Tibial nerve (tissue), 4 donors: Measurements from ENCODE around the gene LIN7C. TPM values are rescaled to one million over a fixed set of nuclear protein-coding genes. Genes with fewer than 3 reads are reported as not detected.

Experiments
- DNase-seq, 2 donors: peaks; one replicate each; pipeline ENCODE4 v3.0.0-alpha.2; 2019; ENCODE audit warnings: low spot score in 2 of 2
- H3K27ac ChIP-seq, 4 donors: fragments of 200-600 bp; sonication (generic) in 3 of 4; one replicate each; pipeline ENCODE4 v1.5.1; 2017 to 2019; ENCODE audit warnings: mild to moderate bottlenecking in 1 of 4
- H3K27me3 ChIP-seq, 2 donors: fragments of 200-600 bp; sonication (generic) in 1 of 2; one replicate each; pipeline versions ENCODE4 v1.5.1 to v1.6.0; 2017 to 2019
- H3K36me3 ChIP-seq, 3 donors: fragments of 200-600 bp; sonication (generic); one replicate each; pipeline ENCODE4 v1.5.1; 2018 to 2019
- H3K4me1 ChIP-seq, 4 donors: fragments of 200-600 bp; sonication (generic) in 3 of 4; one replicate each; pipeline ENCODE4 v1.5.1; 2017 to 2019
- H3K4me3 ChIP-seq, 4 donors: fragments of 200-600 bp; sonication (generic) in 3 of 4; one replicate each; pipeline ENCODE4 v1.5.1; 2017 to 2019; ENCODE audit warnings: mild to moderate bottlenecking in 1 of 4, moderate library complexity in 1 of 4
- H3K9me3 ChIP-seq, 4 donors: fragments of 200-600 bp; sonication (generic) in 3 of 4; one replicate each; pipeline ENCODE4 v1.5.1; 2017 to 2019
- CTCF ChIP-seq, 5 experiments: fragments of 200-600 bp in 3 of 5; fragments of 450-650 bp in 2 of 5; sonication (generic) in 3 of 5; IDR thresholded peaks; one replicate each; pipeline ENCODE4 v1.5.1; 2016 to 2019; ENCODE audit warnings: antibody characterized with exemption in 5 of 5, mild to moderate bottlenecking in 3 of 5, moderate library complexity in 2 of 5
- EP300 ChIP-seq, 2 donors: sonication (generic); formaldehyde crosslinking; IDR thresholded peaks; one replicate each; pipeline ENCODE4 v1.6.1; 2017; ENCODE audit warnings: antibody characterized with exemption in 2 of 2, mild to moderate bottlenecking in 1 of 2
- POLR2A ChIP-seq, 2 donors: fragments of 450-650 bp; IDR thresholded peaks; one replicate each; pipeline ENCODE4 v1.6.1; 2017; ENCODE audit warnings: antibody characterized with exemption in 2 of 2, mild to moderate bottlenecking in 2 of 2, moderate library complexity in 2 of 2
- WGBS, 2 donors: methylation state at CpG; one replicate each; pipeline ENCODE4 v1.1.5; 2018; 5-methylcytosine and 5-hydroxymethylcytosine counted together
- total RNA-seq, 4 donors: library from RNA; depleted of rRNA; stranded (reverse); fragments of >200 nt; gene quantifications; one replicate each; pipeline ENCODE4 v1.1.0, GENCODE V29; 2016

LIN7C gene
- total RNA-seq, 4 donors from 2014 or later = 25.7 to 41.5 (median 36.2) TPM

- Histone ChIP-seq H3K36me3 (no peaks in the 10 kb centered on the region), H3K4me3 (peak within 1 kb of the TSS; percentile 68 to 83 (median 76)), H3K9me3 (no peaks in the 10 kb centered on the region), H3K4me1 (peaks cover 0 to 39% (median 8%) of the 10 kb centered on the region in 4 donors), H3K27ac (peak within 1 kb of the TSS; percentile 65 to 92 (median 81)), H3K27me3 (no peaks in the 10 kb centered on the region)
- peak; percentile 81 to 89 for DNase-seq
- 1 to 2% methylated on average over 25 to 50 of the region's 57 CpGs for WGBS, 2 donors
- peak in 1 of 2 donors; percentile 92 for TF ChIP-seq EP300 (IDR thresholded peaks at IDR 0.05)
- peak; percentile 45 to 84 for TF ChIP-seq POLR2A (IDR thresholded peaks at IDR 0.05)
- no peak for TF ChIP-seq CTCF (IDR thresholded peaks at IDR 0.05)
These were observed 34.1 kb downstream of the LIN7C start, which contains the start of gene LGR4 for GRCh38 chr11:27472398-27473016. LGR4 (minus strand) TSS chr11:27472790; CDS start chr11:27472302, 488 bp downstream.

- DNase-seq = peak in 1 of 2 donors; percentile 18
These were observed 34.8 kb downstream of the LIN7C start for GRCh38 chr11:27471589-27472397.

GRCh38 chr11:27470826-27471588 is 35.6 kb downstream of the LIN7C start:
- no peak for DNase-seq
- 25 to 38% methylated on average over 17 to 21 of the region's 21 CpGs for WGBS, 2 donors
- Histone ChIP-seq H3K27me3 (no peaks in the 10 kb centered on the region), H3K9me3 (no peaks in the 10 kb centered on the region), H3K4me1 (peaks cover 0 to 39% (median 8%) of the 10 kb centered on the region in 4 donors), H3K36me3 (no peaks in the 10 kb centered on the region), H3K27ac (peak overlapping the region in 3 of 4 donors; percentile 77 to 92 (median 85)), H3K4me3 (peak overlapping the region; percentile 68 to 83 (median 76))
- TF ChIP-seq EP300 (IDR thresholded peaks at IDR 0.05) = no peak
- TF ChIP-seq POLR2A (IDR thresholded peaks at IDR 0.05) = no peak
- no peak for TF ChIP-seq CTCF (IDR thresholded peaks at IDR 0.05)

More at GRCh38 chr11:27471589-27472397, 34.8 kb downstream of the LIN7C start:
- Histone ChIP-seq H3K4me3 (peak overlapping the region; percentile 68 to 83 (median 76)), H3K27me3 (no peaks in the 10 kb centered on the region), H3K27ac (peak overlapping the region; percentile 65 to 92 (median 81)), H3K36me3 (no peaks in the 10 kb centered on the region), H3K4me1 (peaks cover 0 to 39% (median 8%) of the 10 kb centered on the region in 4 donors), H3K9me3 (no peaks in the 10 kb centered on the region)
- WGBS, 2 donors = 0% methylated on average over 46 of the region's 79 CpGs; no CpG with 5 or more reads in 1 of the 2 donors
- TF ChIP-seq EP300 (IDR thresholded peaks at IDR 0.05) (no peak), CTCF (IDR thresholded peaks at IDR 0.05) (no peak), POLR2A (IDR thresholded peaks at IDR 0.05) (no peak)

GRCh38 chr11:27470166-27470565 is 36.4 kb downstream of the LIN7C start:
- H3K4me3 ChIP-seq = peak overlapping the region in 2 of 4 donors; percentile 74 to 83
- no peak for TF ChIP-seq EP300 (IDR thresholded peaks at IDR 0.05)
- TF ChIP-seq CTCF (IDR thresholded peaks at IDR 0.05) = no peak
- TF ChIP-seq POLR2A (IDR thresholded peaks at IDR 0.05) = no peak
- DNase-seq = no peak
- WGBS, 2 donors = 53 to 60% methylated on average over 3 of the region's 3 CpGs
- peak overlapping the region in 2 of 4 donors; percentile 47 to 92 for H3K27ac ChIP-seq
- no peaks in the 10 kb centered on the region for H3K36me3 ChIP-seq
- no peaks in the 10 kb centered on the region for H3K9me3 ChIP-seq
- no peaks in the 10 kb centered on the region for H3K27me3 ChIP-seq
- H3K4me1 ChIP-seq = peaks cover 0 to 43% (median 8%) of the 10 kb centered on the region in 4 donors
